H1 (cell line): ENCODE measurements around the gene NOTCH4. TPM values are rescaled to one million over a fixed set of nuclear protein-coding genes. Genes with fewer than 3 reads are reported as not detected.

Experiments
- CHD2 ChIP-seq: IDR thresholded peaks from 2 replicates; pipeline ENCODE4 v1.6.1; 2012; ENCODE audit warnings: low read length, improper control_type of control experiment
- EP300 ChIP-seq, 2 experiments: IDR thresholded peaks; 1 replicate in 1 of 2; 2 replicates in 1 of 2; pipeline ENCODE4 v1.6.1; 2011 to 2012; ENCODE audit warnings: low read depth in 2 of 2, low read length in 2 of 2, mild to moderate bottlenecking in 2 of 2, borderline replicate concordance in 1 of 2, inconsistent platforms in 1 of 2, moderate library complexity in 1 of 2
- GABPA ChIP-seq: IDR thresholded peaks from 2 replicates; pipeline ENCODE4 v1.6.1; 2011; ENCODE audit warnings: mild to moderate bottlenecking, low read length, moderate library complexity, borderline replicate concordance; ENCODE audit not compliant: insufficient read depth
- JUN ChIP-seq: IDR thresholded peaks from 2 replicates; pipeline ENCODE4 v1.6.1; 2011; ENCODE audit warnings: low read depth, mild to moderate bottlenecking, improper control_type of control experiment, low read length
- POLR2AphosphoS5 ChIP-seq: IDR thresholded peaks from 2 replicates; pipeline ENCODE4 v1.6.1; 2011; ENCODE audit warnings: low read depth, low read length
- POU5F1 ChIP-seq: IDR thresholded peaks from 2 replicates; pipeline ENCODE4 v1.6.1; 2011; ENCODE audit warnings: low read depth, mild to moderate bottlenecking, low read length, moderate library complexity
- SP1 ChIP-seq: IDR thresholded peaks from 2 replicates; pipeline ENCODE4 v1.6.1; 2011; ENCODE audit warnings: low read depth, low read length
- TAF1 ChIP-seq: IDR thresholded peaks from 2 replicates; pipeline ENCODE4 v1.6.1; 2011; ENCODE audit warnings: mild to moderate bottlenecking, low read depth, low read length
- YY1 ChIP-seq: IDR thresholded peaks from 2 replicates; pipeline ENCODE4 v1.6.1; 2011; ENCODE audit warnings: low read depth, mild to moderate bottlenecking, low read length
- polyA plus RNA-seq, 7 experiments: library from polyadenylated mRNA; depleted of rRNA in 3 of 7; stranded (reverse) in 5 of 7; unstranded in 2 of 7; fragments of >200 nt in 5 of 7; fragments of 200-250 nt in 2 of 7; gene quantifications; 1 replicate in 5 of 7; 2 replicates in 1 of 7; 4 replicates in 1 of 7; pipeline versions ENCODE4 v1.2.1 to v1.2.3, GENCODE V29; 2011 to 2013; ENCODE audit warnings: missing spikeins in 2 of 7, mixed read lengths in 2 of 7
- total RNA-seq: library from RNA; stranded (reverse); fragmentation: NEBNext Ultra II Directional; extraction: Animal tissue kit (Norgen Biotek cat#: 25700); gene quantifications from 2 replicates; pipeline ENCODE4 v1.2.1, GENCODE V29; 2021
- TF ChIP-seq, protein P1 (sequence below): fragments of 300-600 bp; sonication (generic); IDR thresholded peaks from 2 replicates; pipeline ENCODE4 v1.7.1; 2012; ENCODE audit warnings: low read length, moderate library complexity, mild to moderate bottlenecking, inconsistent platforms; ENCODE audit not compliant: insufficient replicate concordance
- TF ChIP-seq, protein P2 (sequence below): IDR thresholded peaks from 2 replicates; pipeline ENCODE4 v1.6.1; 2011; ENCODE audit warnings: low read depth, mild to moderate bottlenecking, low read length; ENCODE audit not compliant: insufficient read depth

The NOTCH4 gene
- total and polyA plus RNA-seq, 2 of the 8 experiments (the other 6 are each of a cell fraction or from before 2014, with no cell fraction given), result 1.9 to 2.8 TPM

DNA sequence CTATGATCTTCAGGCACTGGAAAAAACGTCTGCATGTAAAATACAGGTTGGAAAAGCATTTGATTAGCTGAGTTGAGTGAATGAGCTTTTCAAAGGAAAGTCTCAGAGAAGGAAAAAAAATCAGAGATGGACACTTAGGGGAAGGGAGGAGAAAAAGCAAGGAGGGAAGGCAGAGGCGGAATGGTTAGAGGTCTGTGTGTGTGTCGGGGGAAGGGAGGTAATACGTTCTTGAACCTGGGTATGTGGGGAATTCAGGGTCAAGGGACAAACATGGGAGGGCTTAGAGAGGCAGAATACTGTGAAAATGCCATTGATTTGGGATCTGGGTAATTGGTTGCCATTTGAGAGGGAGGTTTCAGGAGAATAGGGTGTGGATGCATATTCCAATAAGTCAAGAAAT, 77.2 kb downstream of the NOTCH4 start (continued):
- TF ChIP-seq, protein P1, sequence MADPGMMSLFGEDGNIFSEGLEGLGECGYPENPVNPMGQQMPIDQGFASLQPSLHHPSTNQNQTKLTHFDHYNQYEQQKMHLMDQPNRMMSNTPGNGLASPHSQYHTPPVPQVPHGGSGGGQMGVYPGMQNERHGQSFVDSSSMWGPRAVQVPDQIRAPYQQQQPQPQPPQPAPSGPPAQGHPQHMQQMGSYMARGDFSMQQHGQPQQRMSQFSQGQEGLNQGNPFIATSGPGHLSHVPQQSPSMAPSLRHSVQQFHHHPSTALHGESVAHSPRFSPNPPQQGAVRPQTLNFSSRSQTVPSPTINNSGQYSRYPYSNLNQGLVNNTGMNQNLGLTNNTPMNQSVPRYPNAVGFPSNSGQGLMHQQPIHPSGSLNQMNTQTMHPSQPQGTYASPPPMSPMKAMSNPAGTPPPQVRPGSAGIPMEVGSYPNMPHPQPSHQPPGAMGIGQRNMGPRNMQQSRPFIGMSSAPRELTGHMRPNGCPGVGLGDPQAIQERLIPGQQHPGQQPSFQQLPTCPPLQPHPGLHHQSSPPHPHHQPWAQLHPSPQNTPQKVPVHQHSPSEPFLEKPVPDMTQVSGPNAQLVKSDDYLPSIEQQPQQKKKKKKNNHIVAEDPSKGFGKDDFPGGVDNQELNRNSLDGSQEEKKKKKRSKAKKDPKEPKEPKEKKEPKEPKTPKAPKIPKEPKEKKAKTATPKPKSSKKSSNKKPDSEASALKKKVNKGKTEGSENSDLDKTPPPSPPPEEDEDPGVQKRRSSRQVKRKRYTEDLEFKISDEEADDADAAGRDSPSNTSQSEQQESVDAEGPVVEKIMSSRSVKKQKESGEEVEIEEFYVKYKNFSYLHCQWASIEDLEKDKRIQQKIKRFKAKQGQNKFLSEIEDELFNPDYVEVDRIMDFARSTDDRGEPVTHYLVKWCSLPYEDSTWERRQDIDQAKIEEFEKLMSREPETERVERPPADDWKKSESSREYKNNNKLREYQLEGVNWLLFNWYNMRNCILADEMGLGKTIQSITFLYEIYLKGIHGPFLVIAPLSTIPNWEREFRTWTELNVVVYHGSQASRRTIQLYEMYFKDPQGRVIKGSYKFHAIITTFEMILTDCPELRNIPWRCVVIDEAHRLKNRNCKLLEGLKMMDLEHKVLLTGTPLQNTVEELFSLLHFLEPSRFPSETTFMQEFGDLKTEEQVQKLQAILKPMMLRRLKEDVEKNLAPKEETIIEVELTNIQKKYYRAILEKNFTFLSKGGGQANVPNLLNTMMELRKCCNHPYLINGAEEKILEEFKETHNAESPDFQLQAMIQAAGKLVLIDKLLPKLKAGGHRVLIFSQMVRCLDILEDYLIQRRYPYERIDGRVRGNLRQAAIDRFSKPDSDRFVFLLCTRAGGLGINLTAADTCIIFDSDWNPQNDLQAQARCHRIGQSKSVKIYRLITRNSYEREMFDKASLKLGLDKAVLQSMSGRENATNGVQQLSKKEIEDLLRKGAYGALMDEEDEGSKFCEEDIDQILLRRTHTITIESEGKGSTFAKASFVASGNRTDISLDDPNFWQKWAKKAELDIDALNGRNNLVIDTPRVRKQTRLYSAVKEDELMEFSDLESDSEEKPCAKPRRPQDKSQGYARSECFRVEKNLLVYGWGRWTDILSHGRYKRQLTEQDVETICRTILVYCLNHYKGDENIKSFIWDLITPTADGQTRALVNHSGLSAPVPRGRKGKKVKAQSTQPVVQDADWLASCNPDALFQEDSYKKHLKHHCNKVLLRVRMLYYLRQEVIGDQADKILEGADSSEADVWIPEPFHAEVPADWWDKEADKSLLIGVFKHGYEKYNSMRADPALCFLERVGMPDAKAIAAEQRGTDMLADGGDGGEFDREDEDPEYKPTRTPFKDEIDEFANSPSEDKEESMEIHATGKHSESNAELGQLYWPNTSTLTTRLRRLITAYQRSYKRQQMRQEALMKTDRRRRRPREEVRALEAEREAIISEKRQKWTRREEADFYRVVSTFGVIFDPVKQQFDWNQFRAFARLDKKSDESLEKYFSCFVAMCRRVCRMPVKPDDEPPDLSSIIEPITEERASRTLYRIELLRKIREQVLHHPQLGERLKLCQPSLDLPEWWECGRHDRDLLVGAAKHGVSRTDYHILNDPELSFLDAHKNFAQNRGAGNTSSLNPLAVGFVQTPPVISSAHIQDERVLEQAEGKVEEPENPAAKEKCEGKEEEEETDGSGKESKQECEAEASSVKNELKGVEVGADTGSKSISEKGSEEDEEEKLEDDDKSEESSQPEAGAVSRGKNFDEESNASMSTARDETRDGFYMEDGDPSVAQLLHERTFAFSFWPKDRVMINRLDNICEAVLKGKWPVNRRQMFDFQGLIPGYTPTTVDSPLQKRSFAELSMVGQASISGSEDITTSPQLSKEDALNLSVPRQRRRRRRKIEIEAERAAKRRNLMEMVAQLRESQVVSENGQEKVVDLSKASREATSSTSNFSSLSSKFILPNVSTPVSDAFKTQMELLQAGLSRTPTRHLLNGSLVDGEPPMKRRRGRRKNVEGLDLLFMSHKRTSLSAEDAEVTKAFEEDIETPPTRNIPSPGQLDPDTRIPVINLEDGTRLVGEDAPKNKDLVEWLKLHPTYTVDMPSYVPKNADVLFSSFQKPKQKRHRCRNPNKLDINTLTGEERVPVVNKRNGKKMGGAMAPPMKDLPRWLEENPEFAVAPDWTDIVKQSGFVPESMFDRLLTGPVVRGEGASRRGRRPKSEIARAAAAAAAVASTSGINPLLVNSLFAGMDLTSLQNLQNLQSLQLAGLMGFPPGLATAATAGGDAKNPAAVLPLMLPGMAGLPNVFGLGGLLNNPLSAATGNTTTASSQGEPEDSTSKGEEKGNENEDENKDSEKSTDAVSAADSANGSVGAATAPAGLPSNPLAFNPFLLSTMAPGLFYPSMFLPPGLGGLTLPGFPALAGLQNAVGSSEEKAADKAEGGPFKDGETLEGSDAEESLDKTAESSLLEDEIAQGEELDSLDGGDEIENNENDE, result no peak
- no peak for TF ChIP-seq JUN
- peak; percentile 74; the same call in 1 of the 2 replicates for TF ChIP-seq SP1
- TF ChIP-seq POU5F1, result no peak
- no peak for TF ChIP-seq GABPA
- TF ChIP-seq EP300 (IDR thresholded peaks at IDR 0.05; ENCODE audit: borderline replicate concordance in 1 of 2, low read depth in 2 of 2, low read length in 2 of 2), result no peak
- TF ChIP-seq TAF1, result 0 out of 2 replicates have a peak, but pooled peaks have one; percentile 17
- no peak for TF ChIP-seq POLR2AphosphoS5
- TF ChIP-seq, protein P2, sequence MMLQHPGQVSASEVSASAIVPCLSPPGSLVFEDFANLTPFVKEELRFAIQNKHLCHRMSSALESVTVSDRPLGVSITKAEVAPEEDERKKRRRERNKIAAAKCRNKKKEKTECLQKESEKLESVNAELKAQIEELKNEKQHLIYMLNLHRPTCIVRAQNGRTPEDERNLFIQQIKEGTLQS, result no peak
- TF ChIP-seq CHD2, result no peak
- 0 out of 2 replicates have a peak, but pooled peaks have one; percentile 45 for TF ChIP-seq YY1
